K562 (cell line): ENCODE results near the gene LRMDA. TPM values are rescaled to one million over a fixed set of nuclear protein-coding genes. Genes with fewer than 3 reads are reported as not detected.

Experiments used
- BDP1 ChIP-seq: IDR thresholded peaks from 3 replicates; pipeline ENCODE4 v1.6.1; 2011; ENCODE audit not compliant: insufficient read length, insufficient read depth
- DPF2 ChIP-seq: fragments of 450-650 bp; IDR thresholded peaks from 2 replicates; pipeline ENCODE4 v1.6.1; 2016
- FOXJ3 ChIP-seq: sonication (generic); formaldehyde crosslinking; IDR thresholded peaks from 2 replicates; pipeline ENCODE4 v1.4.0; 2020; ENCODE audit warnings: mild to moderate bottlenecking, missing genetic modification reagents
- MCM2 ChIP-seq: fragments of 450-650 bp; IDR thresholded peaks from 2 replicates; pipeline ENCODE4 v1.6.1; 2017; ENCODE audit warnings: low read depth, mild to moderate bottlenecking
- MEIS2 ChIP-seq: fragments of 450-650 bp; IDR thresholded peaks from 2 replicates; pipeline ENCODE4 v1.6.1; 2014; ENCODE audit warnings: mild to moderate bottlenecking; ENCODE audit not compliant: partially characterized antibody
- MTA1 ChIP-seq: fragments of 450-650 bp; IDR thresholded peaks from 2 replicates; pipeline ENCODE4 v1.6.1; 2017; ENCODE audit warnings: borderline replicate concordance
- NFE2 ChIP-seq: IDR thresholded peaks from 2 replicates; pipeline ENCODE4 v1.6.1; 2014; ENCODE audit warnings: antibody characterized with exemption, low read depth
- NFIC ChIP-seq: fragments of 450-650 bp; IDR thresholded peaks from 2 replicates; pipeline ENCODE4 v1.6.1; 2017; ENCODE audit warnings: mild to moderate bottlenecking, inconsistent platforms
- POLR2G ChIP-seq: fragments of 200-400 bp; formaldehyde crosslinking; IDR thresholded peaks from 2 replicates; pipeline ENCODE4 v1.6.1; 2017; ENCODE audit warnings: low read depth, mild to moderate bottlenecking, antibody characterized with exemption, low read length, moderate library complexity
- RBM14 ChIP-seq: fragments of 200-400 bp; formaldehyde crosslinking; IDR thresholded peaks from 2 replicates; pipeline ENCODE4 v1.6.1; 2018; ENCODE audit warnings: low read depth, mild to moderate bottlenecking, low read length, moderate library complexity, borderline replicate concordance; ENCODE audit not compliant: insufficient read depth
- RREB1 ChIP-seq: fragments of 250-450 bp; sonication (Bioruptor Pico); IDR thresholded peaks from 2 replicates; pipeline ENCODE4 v1.4.0; 2020
- TCF15 ChIP-seq: fragments of 250-450 bp; sonication (Bioruptor Pico); IDR thresholded peaks from 2 replicates; pipeline ENCODE4 v1.8.0; 2022; ENCODE audit warnings: moderate library complexity, mild to moderate bottlenecking, inconsistent platforms
- TRIM24 ChIP-seq, 2 experiments: fragments of 450-650 bp; IDR thresholded peaks; 2 replicates each; pipeline ENCODE4 v1.6.1; 2016
- TRIM25 ChIP-seq: fragments of 450-650 bp; IDR thresholded peaks from 2 replicates; pipeline ENCODE4 v1.7.0; 2016; ENCODE audit warnings: borderline replicate concordance
- USF1 ChIP-seq: sonication (generic); formaldehyde crosslinking; IDR thresholded peaks from 2 replicates; pipeline ENCODE4 v1.9.0; 2022; ENCODE audit warnings: mild to moderate bottlenecking, missing genetic modification reagents
- ZEB2 ChIP-seq: fragments of 450-650 bp; IDR thresholded peaks from 2 replicates; pipeline ENCODE4 v1.6.1; 2016
- ZNF280A ChIP-seq: fragments of 450-650 bp; IDR thresholded peaks from 2 replicates; pipeline ENCODE4 v1.6.1; 2018; ENCODE audit warnings: mild to moderate bottlenecking, low read depth; ENCODE audit not compliant: partially characterized antibody
- ZNF707 ChIP-seq: fragments of 250-450 bp; sonication (Bioruptor Pico); conservative IDR thresholded peaks from 2 replicates; pipeline ENCODE4 v1.8.0; 2022; ENCODE audit warnings: inconsistent platforms, mild to moderate bottlenecking, moderate library complexity
- polyA plus RNA-seq, 8 experiments: library from polyadenylated mRNA; depleted of rRNA in 4 of 8; stranded (reverse) in 5 of 8; unstranded in 3 of 8; fragments of >200 nt; fragmentation: Nextera tagmentation in 2 of 8; fragmentation: Illumina TruSeq in 1 of 8; extraction: Ambion mirVana in 2 of 8; extraction: Trizol in 1 of 8; gene quantifications; 2 replicates each; pipeline versions ENCODE4 v1.2.1 to v1.2.3, GENCODE V29; 2011 to 2014; ENCODE audit warnings: inconsistent platforms in 1 of 8, missing spikeins in 1 of 8
- total RNA-seq, 7 experiments: library from RNA; depleted of rRNA in 6 of 7; stranded (reverse); fragments of >200 nt in 6 of 7; fragmentation: Illumina TruSeq in 2 of 7; extraction: Trizol in 2 of 7; gene quantifications; 2 replicates each; pipeline versions ENCODE4 v1.2.1 to v1.2.3, GENCODE V29; 2011 to 2021; ENCODE audit warnings: low replicate concordance in 1 of 7

The LRMDA gene
- total and polyA plus RNA-seq, 9 of the 15 experiments (the other 6 are each of a cell fraction or from before 2014, with no cell fraction given), result 0.25 TPM; not detected in 8

- TF ChIP-seq TCF15 (CRISPR knock-in tag), result no peak
- no peak for TF ChIP-seq BDP1
- no peak for TF ChIP-seq DPF2
- no peak for TF ChIP-seq ZNF707
- TF ChIP-seq ZNF280A, result no peak
- no peak for TF ChIP-seq TRIM24 (IDR thresholded peaks at IDR 0.05)
- TF ChIP-seq ZEB2, result peak; percentile 87
- TF ChIP-seq RREB1 (CRISPR knock-in tag), result no peak
- TF ChIP-seq MTA1, result no peak
- no peak for TF ChIP-seq FOXJ3 (CRISPR knock-in tag)
- TF ChIP-seq RBM14, result no peak
- no peak for TF ChIP-seq NFIC
- no peak for TF ChIP-seq TRIM25
- no peak for TF ChIP-seq NFE2
- TF ChIP-seq MCM2, result no peak
- peak; percentile 68 for TF ChIP-seq POLR2G
- TF ChIP-seq USF1 (CRISPR knock-in tag), result no peak
- TF ChIP-seq MEIS2, result no peak
Measured at GRCh38 chr10:75408911-75409885, 22.2 kb upstream of the LRMDA start (continued).
